Posterior vena cava (tissue), 2 donors: ENCODE measurements around the gene SLC36A1. TPM values are rescaled to one million over a fixed set of nuclear protein-coding genes. Genes with fewer than 3 reads are reported as not detected.
A peak's percentile ranks its signal among the peaks of the same experiment; 100 is the strongest.
"Not testable (repeated sequence)": the region's sequence is repeated elsewhere in the genome, so short reads cannot be mapped to it uniquely, and the experiment has no call there.

Source experiments
- DNase-seq: peaks from one replicate; pipeline ENCODE4 v3.0.0-alpha.2; 2020; ENCODE audit warnings: low spot score
- intact Hi-C, 2 donors: fragments of 100-400 bp; cut with DNase I; formaldehyde crosslinking; loops; one replicate each; pipeline versions ENCODE4 v1.14.1 to v1.14.2; 2022 to 2023
- long read RNA-seq, 2 donors: library from polyadenylated mRNA; unstranded; transcript quantifications; one replicate each; pipeline ENCODE4 v2.0.0, GENCODE V29; 2020 to 2021
- total RNA-seq, 2 donors: library from RNA; stranded (reverse); fragmentation: NEBNext Ultra II Directional; extraction: Animal tissue kit (Norgen Biotek cat#: 25700); gene quantifications; one replicate each; pipeline ENCODE4 v1.2.1, GENCODE V29; 2021
- donor health status: DM: yes; HTN: yes; CAD: no.
- donor health status: DM: yes; HTN: yes; CAD: no.

Gene SLC36A1
- total RNA-seq: 10 to 100 TPM; 15.3 to 15.6 TPM
- long read RNA-seq, donor 1, partial matches to known transcripts: 0 of 1 reads
- long read RNA-seq, donor 1, other reads (novel, unspliced or antisense): 1 of 1 reads
- long read RNA-seq, donor 2, partial matches to known transcripts: 0 of 6 reads
- long read RNA-seq, donor 2, other reads (novel, unspliced or antisense): 6 of 6 reads

DNA sequence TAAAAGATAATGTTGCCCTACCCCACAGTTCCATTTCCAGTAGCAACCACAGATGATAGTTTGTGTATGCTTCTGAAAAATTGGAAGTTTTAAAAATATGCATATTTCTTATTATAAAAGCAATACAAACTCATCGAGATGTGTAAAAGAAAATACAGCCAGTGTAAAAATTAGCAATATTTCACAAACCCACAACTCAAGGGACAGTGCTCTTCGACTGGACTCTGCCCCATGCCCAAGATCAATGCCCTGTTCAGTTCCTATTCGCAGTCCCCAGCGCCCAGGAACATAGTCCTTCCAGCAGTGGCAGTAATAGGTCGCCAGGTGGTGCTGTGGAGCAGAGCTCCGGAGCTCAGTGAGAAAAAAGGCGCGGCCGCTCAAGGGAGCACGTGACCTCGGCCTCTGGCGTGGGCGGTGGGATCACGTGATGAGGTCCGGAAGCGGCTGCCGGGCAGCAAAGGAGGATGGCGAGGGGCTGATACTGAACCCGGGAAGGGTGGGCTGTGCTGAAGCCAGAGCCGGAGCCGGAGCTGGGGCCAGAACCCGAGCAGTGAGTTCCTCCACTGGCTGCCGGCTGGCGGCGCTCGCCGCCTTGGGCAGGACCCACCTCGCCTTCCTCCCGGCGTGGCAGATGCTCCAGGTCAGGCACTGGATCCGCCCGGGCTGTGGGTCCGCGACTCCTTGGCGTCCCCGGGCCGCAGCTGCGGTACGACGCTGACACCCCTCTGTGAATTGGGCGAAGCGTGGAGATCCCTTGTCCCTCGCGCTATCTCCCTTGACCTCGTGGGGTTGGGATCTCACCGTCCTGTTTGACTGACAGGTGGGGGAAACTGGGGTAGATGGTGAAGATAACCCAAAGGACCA is at the start of gene SLC36A1:
Gene SLC36A1, plus strand, starts transcription at position 430 of the 864 bp plus-strand sequence. CDS start 11,190 bp downstream, outside the sequence.
- peak; percentile 99 for DNase-seq
- intact Hi-C loops: loop anchor here (2.0 to 10.0 kb wide), 5 partner anchors 57 to 297 kb away; no protein-coding TSS in a partner anchor

DNA sequence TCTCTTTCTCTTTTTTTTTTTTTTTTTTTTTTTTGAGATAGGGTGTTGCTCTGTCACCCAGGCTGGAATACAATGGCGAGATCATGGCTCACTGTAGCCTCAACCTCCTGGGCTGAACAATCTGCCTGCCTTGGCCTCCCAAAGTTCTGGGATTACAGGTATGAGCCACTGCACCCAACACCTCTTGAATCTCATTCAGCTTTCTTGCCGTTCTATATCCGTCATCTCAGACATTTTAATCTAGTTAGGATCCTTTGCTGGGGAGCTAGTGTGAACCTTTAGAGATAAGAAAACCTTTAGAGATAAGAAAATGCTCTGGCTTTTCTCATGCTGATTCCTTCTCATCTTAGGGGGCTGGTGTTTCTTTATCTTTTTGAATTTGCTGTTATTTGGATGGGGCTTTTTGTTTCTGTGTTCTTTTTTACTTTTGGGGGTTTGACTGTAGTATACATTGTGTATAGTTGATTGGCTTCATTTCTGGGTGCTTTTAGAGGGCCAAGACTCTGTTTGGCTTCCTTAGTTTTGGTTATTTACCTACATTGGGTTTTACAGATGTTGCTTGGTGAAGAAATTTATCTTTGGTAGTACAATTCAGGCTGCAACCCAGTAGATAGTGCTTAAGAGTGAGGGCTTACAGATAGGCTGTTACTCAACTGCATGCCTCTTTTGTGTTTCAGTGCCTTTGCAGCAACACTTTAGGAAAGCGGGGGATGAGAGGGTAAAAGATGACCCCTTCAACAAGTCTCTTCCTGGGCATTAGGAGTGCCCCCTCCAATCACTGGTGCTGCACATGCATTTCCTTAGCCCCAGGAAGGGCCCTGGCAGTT is 41.9 kb upstream of the SLC36A1 start:
- intact Hi-C loops: no loop called here
- no peak for DNase-seq

DNA sequence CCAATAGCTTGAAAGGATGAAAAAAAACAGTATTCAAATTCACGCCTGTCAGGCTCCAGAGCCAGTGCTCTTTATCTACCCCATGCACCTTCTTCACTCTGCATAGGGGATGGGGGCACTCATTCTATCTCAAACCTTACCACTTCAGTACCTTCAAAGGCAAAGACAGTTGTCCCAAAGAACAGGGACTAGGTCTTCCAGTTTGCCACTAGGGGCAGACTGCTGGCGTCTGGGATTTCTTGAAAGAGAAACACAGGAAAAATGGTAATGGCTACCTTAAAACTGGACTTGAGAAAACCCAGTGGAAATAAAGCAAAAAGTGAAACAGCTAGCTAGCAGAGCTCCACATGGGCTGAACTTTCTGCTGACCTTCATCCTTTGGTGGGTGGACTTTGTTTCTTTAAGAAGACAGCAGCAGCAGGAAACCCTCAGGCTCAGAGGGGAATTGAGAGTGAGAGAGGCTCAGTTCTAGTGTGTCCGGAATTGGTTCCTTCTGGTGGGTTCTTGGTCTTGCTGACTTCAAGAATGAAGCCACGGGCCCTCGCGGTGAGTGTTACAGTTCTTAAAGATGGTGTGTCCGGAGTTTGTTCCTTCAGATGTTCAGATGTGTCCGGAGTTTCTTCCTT is 41.0 kb upstream of the SLC36A1 start:
- intact Hi-C loops: no loop called here
- DNase-seq: no peak

GRCh38 chr5:151408591-151409230 is 38.7 kb upstream of the SLC36A1 start:
- no peak for DNase-seq
- intact Hi-C loops: no loop called here

DNA sequence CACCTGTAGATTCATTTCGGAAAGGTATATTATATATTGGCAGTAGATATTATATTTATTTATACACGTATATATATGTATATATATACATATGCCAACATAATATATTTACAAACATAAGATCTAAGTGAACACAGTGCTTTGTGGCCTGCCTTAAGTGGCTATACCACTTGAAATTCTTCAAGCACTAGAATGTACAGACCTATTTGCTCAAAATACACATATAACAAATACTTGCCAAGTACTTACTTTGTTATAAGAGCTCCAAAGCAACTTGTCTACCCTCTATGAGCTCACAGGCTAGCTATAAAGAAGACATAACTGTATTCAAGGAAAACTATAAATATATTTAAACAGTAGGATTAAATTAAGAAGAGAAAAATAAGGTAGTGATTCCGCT is 33.6 kb upstream of the SLC36A1 start:
- intact Hi-C loops: no loop called here
- DNase-seq: no peak

GRCh38 chr5:151414536-151414935 is 32.9 kb upstream of the SLC36A1 start:
- no peak for DNase-seq
- intact Hi-C loops: no loop called here

DNA sequence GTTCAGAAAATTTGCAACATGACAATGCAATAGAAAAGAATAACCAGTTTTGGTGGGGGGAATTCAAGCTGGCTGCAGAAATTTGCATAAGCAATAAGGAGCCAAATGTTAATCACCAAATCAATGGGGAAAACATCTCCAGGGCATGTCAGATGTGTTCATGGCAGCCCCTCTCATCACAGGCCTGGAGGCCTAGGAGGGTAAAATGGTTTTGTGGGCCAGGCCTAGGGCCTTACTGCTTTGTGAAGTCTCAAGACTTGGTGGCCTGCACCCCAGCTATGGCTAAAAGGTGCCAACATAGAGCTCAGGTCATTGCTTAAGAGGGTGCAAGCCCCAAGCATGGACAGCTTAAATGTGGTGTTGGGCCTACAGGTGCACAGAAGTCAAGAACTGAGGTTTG is 29.7 kb upstream of the SLC36A1 start:
- intact Hi-C loops: no loop called here
- DNase-seq: no peak

DNA sequence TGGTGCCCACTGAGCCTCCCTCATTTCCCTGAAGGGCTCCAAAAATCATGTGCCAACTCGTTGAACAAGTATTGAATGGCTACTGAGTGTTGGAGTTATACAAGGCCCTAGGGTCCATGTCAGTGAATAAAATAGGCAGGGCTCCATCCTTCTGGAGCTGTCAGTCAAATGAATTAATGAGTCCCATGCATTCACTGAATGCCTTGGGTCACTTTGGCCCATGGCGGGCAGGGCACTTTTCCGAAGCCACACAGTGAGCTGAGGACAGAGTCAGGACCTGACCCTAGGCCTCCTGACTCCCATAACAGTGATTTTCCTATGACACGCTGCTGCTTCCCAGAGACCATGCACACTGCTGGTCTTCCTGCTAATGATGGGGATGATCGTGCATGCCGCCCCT is 27.3 kb upstream of the SLC36A1 start:
- intact Hi-C loops: no loop called here
- no peak for DNase-seq

GRCh38 chr5:151424892-151425523 is 22.4 kb upstream of the SLC36A1 start:
- no peak for DNase-seq
- intact Hi-C loops: no loop called here

DNA sequence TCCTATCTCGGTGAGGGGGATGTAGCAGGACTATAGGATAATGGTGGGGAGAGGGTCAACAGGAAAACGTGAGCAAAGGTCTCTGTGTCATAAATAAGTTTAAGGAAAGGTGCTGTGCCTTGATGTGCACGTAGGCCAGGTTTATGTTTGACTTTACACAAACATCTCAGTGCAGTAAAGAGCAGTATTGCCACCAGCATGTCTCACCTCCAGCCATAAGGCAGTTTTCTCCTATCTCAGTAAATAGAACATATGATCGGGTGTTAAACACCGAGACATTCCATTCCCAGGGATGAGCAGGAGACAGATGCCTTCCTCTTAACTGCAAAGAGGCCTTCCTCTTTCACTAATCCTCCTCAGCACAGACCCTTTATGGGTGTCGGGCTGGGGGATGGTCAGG is 21.1 kb upstream of the SLC36A1 start:
- intact Hi-C loops, DNase-seq: not testable (repeated sequence)

GRCh38 chr5:151427258-151427657 is 20.1 kb upstream of the SLC36A1 start:
- intact Hi-C loops: no loop called here
- DNase-seq: no peak

- intact Hi-C loops: loop anchor here in 1 of 2 donors (1.0 kb wide), 1 partner anchor 190 kb away; no protein-coding TSS in a partner anchor
Observed at GRCh38 chr5:151430731-151431130, 16.7 kb upstream of the SLC36A1 start.

GRCh38 chr5:151431666-151432065 is 15.7 kb upstream of the SLC36A1 start:
- intact Hi-C loops: loop anchor here in 1 of 2 donors (1.0 kb wide), 1 partner anchor 189 kb away; no protein-coding TSS in a partner anchor
- DNase-seq: no peak

More at GRCh38 chr5:151430731-151431130, 16.7 kb upstream of the SLC36A1 start:
- DNase-seq: no peak

GRCh38 chr5:151432210-151432609 is 15.2 kb upstream of the SLC36A1 start:
- DNase-seq: no peak
- intact Hi-C loops: no loop called here

- intact Hi-C loops: no loop called here
- DNase-seq: no peak
Observed at GRCh38 chr5:151434570-151435237, 12.7 kb upstream of the SLC36A1 start.

- intact Hi-C loops: loop anchor here (2.0 to 10.0 kb wide), 5 partner anchors 56 to 296 kb away; no protein-coding TSS in a partner anchor
- DNase-seq: no peak
Observed at GRCh38 chr5:151448038-151448985, 909 bp downstream of the SLC36A1 start.

- DNase-seq: no peak
- intact Hi-C loops: loop anchor here (2.0 to 10.0 kb wide), 5 partner anchors 56 to 296 kb away; no protein-coding TSS in a partner anchor
Observed at GRCh38 chr5:151449297-151449696, 1.9 kb downstream of the SLC36A1 start.
